Stimulated activated CD8-positive, alpha-beta memory T cell treated with anti-CD3 and anti-CD28 coated beads, Interleukin-4, amount 100 ng/mL, for 24 hours (primary cell): ENCODE measurements around the gene KCNK16.
"Not testable (repeated sequence)": the region's sequence is repeated elsewhere in the genome, so short reads cannot be mapped to it uniquely, and the experiment has no call there.

Experiments used
- DNase-seq: peaks from one replicate; pipeline ENCODE4 v3.0.0-alpha.2; 2020; ENCODE audit warnings: low read depth

The KCNK16 gene

DNA sequence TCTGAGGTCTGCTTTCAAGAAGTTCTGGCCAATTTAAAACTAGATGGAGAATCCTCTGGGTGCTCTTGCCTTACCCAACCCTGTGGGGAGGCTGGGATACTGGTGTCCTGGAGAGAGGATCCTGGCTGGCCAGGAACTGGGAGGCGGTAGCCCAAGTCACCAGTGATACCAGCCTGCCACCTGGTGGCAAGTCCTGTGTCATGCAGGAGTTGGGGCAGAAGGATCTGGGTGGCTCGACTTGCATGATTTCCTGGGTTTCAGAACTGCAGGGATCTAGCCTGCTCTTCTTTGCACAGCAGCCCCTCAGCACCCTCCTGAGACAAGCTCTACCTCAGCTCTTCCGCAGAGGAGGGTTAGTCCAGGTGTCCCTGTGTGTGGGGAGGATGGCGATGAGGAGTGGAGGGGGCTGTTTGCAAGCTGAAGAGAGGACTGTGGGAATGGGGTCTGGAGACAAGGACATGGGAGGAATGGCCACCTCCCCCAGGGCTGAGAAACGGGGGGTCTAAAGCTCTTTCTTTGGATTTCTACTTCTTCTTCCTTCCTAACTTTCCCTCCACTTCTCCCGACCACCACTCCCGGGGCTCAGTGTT lies 12.5 kb downstream of the KCNK16 start:
- DNase-seq = peak; percentile 39

DNA sequence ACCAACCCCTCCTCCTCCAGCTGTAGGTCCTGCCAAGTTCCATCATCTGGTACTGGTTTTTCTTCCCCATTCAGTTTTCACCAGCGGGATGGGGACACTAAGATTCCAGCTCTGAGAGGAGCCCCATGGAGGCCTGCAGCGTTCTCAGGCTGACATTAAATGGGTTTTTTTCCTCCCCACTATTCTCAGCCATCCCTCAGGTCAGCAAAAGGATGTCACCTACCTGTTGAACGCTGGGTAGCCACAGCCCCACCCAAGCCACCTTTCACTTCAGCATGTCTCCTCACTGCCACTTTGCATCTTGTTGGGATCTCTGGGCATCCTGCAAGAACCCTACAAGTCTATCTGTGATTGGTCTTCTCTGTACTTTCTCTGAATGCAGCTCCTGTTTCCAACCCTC lies 15.0 kb downstream of the KCNK16 start:
- no peak for DNase-seq

DNA sequence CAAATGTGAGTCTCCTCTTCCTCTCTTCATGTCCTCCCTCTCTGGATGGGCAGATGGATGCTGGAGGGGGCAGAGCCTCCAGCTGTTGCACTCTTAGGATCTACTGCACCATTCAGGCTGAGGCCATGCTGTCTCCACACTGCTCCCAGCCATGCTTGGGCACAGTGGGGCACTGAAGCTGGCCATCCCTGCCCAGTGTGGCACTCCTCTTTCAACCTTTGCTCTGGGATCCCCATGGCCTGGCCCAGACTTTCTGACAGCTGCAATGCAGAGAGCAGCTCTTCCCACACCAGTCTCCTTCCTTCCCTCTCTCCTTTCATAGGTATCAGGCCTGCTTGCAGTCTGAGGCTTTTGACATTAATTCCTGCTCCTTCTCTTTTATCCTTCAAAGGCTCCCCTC lies 17.6 kb downstream of the KCNK16 start:
- no peak for DNase-seq

DNA sequence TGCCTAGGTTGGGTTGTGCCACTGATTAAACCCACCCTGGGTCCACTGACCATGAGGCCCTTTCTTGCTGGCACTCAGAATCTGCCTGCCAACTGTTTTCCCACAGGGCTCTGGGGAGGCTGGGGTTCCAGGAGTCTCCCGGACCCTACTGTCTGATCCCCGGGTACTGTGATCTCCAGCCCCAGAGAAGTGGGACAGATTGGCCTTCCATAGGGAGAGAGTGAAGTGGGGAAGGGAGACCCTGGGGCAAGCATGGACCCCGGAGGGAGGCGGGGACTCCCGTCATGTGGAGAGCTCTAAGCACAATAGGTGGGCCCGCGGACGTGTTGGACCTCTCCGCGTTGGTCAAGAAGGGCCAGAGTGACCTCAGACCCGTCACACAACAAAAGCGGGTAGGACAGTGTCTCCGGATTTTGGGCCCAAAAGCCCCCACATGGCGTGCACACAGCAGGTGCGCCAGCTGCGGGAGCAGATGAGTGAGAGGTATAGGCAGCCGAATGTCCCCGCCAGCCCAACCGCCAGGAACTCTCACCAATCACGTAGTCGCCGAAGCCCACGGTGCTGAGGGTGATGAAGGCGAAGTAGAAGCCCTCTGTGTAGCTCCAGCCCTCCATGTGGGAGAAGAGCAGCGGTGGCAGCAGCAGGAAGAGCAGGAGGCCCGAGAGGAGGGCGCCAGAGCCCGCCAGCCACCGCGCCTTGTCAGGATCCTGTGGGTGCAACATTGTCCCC lies 18.9 kb downstream of the KCNK16 start:
- no peak for DNase-seq

DNA sequence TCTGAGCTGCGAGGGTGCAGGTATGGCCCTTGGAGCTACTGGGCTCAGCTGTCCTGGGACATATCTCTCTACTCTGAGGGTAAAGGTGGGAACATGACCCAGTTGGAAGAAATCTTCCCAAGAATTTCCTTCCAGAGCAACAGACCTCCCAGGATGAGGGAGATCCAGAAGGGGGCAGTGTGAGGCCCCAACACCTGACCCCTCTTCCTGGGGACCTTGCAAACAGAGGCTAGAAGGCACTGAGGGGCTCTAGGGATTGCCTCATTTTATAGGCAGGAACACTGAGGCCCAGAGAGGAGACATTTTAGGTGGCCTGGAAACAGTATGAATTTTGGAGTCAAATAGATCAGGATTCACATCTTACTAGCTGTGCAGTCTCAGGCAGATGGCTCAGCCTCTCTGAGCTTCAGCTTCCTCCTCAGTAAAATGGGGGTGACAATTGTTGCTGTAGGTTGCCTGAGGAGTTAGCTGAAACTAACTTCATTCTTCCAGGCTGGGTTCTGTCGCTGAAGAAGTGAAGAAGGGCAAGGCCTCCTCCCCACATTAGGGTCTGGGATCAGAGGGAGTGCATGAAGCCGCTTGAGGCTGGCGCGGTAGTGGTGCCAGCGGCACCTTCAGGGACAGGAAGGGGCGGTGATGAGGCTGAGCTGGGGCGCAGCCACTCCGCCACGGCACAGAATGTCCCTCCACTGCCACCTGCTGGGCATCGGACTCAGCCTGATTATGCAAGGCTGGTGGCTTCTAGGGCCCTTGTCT lies 19.7 kb downstream of the KCNK16 start:
- DNase-seq = peak; percentile 84

GRCh38 chr6:39302011-39302410 lies 20.5 kb downstream of the KCNK16 start:
- DNase-seq = no peak

DNA sequence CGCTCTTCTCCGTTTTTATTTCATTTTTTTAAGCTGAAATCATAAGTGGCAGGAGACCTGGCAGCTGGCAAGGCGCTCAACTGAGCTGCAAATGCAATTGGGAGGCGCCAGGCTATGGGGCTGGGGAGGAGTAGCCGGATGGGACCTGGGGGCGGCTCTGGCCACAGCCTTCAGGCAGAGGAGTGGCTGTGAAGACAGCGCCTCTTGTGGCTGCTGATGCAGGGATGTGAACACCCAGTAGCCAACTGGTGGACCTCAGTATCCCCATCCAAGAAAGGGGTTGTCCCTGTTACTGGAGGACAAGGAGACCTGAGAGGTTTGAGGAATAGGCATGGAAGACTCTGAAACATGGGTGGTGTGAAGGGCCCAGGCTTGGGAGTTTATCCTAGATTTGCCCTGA lies 20.9 kb downstream of the KCNK16 start:
- no peak for DNase-seq

DNA sequence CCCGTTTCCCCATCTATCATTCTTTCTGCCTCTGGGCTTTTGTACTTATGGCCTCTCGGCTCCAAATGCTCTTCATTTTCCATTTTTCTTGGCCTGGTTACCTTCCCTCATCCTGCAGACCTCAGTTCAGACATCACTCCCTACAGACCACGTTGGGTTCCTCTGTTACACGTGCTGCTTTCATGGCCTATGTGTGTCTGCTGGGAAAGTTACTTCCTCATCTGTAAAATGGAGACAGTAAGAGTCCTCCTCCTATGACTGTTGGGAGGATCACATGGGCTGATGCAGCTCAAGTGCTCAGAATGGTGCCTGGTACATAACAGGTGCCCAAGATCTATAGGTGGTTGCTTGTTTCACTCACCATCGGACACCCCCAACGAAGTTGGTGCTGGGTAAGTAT lies 21.8 kb downstream of the KCNK16 start:
- no peak for DNase-seq

DNA sequence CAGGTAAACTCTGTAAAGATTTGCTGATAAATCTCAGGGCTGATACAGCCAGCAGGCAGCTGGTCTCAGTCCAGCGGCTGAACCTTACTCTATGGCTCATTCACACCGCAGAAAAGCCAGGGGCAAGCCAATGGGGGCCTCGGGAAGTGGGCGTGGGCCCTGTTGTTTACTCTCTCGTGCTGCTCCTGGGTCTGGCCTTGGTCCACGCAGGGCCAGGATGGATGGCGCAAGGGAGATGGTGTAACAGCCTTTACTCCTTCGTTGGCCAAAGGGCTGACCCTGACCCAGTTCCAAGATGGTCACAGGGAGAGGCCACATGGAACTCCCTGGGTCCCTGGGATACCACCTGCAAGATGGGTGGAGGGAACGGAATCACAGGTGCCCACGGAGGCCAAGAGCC lies 24.4 kb downstream of the KCNK16 start:
- DNase-seq = no peak

- DNase-seq = no peak
Observed at GRCh38 chr6:39296745-39297640, 25.5 kb downstream of the KCNK16 start.

- no peak for DNase-seq
Observed at GRCh38 chr6:39295611-39296011, 26.9 kb downstream of the KCNK16 start.

- DNase-seq = no peak
Observed at GRCh38 chr6:39294899-39295298, 27.6 kb downstream of the KCNK16 start.

GRCh38 chr6:39294133-39294532 lies 28.4 kb downstream of the KCNK16 start:
- no peak for DNase-seq

- no peak for DNase-seq
Observed at GRCh38 chr6:39292637-39293036, 29.9 kb downstream of the KCNK16 start.

GRCh38 chr6:39289490-39289889 lies 33.0 kb downstream of the KCNK16 start:
- DNase-seq = no peak

- DNase-seq = no peak
Observed at GRCh38 chr6:39287601-39288000, 34.9 kb downstream of the KCNK16 start.

GRCh38 chr6:39286596-39286995 lies 35.9 kb downstream of the KCNK16 start:
- DNase-seq = not testable (repeated sequence)

DNA sequence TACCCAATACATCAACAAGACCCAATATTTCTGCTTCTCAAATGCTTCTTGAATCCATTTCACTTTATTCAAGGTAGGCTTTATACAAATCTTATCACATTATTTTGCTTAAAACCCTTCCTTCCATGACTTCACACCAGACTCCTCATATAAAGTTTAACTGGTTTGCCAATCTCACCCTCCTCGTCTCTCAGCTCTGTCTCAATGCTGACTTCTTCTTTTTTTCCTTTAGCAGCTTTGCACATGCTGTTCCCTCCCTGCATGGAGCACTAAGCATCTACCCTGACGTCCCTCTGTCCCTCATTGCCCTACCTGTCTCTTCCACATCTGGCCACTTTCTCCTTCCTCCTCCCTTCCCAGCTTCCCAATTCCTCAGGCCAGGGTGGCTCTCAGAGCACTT lies 39.7 kb downstream of the KCNK16 start:
- no peak for DNase-seq

DNA sequence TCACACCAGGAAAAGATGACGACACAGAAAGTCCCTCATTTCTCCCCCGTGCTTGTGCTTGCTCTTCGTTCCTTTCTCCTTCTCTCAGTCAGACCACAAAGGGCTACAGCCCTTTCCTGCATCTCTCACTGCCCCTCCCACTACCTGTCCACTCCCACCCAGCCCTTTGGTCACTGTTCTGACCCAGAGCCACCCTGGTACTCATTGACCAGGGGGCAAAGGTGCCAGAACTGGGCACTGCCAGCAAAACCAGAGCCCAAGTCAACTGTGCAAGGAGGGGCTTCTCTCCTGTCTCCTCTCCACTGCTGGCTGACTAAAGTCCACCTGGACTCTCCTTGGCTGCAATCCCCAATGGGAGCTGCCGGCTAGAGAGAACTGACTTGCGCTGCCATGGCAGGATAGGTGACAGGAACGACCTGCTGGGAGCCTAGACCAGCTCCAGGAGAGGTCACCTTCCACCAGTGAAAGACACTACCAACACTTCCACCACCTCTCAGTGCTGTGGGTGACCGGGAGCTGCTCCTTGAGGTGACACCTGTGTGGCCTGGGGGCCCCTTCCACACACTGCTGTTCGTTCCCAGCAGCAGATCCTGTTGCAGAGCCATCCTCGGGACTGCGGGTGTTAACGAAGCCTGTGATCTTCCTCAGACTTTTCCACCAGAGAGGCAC lies 41.1 kb downstream of the KCNK16 start:
- DNase-seq = no peak

GRCh38 chr6:39280247-39280731 lies 42.2 kb downstream of the KCNK16 start:
- DNase-seq = no peak

GRCh38 chr6:39279539-39279938 lies 43.0 kb downstream of the KCNK16 start:
- DNase-seq = no peak
